ENCODE measurements around the gene SERPINB10. TPM values are rescaled to one million over a fixed set of nuclear protein-coding genes. Genes with fewer than 3 reads are reported as not detected.
A peak's percentile ranks its signal among the peaks of the same experiment; 100 is the strongest.

Gene SERPINB10
- total RNA-seq, 2 donors from 2014 or later = 0.47 TPM; not detected in 1

DNA sequence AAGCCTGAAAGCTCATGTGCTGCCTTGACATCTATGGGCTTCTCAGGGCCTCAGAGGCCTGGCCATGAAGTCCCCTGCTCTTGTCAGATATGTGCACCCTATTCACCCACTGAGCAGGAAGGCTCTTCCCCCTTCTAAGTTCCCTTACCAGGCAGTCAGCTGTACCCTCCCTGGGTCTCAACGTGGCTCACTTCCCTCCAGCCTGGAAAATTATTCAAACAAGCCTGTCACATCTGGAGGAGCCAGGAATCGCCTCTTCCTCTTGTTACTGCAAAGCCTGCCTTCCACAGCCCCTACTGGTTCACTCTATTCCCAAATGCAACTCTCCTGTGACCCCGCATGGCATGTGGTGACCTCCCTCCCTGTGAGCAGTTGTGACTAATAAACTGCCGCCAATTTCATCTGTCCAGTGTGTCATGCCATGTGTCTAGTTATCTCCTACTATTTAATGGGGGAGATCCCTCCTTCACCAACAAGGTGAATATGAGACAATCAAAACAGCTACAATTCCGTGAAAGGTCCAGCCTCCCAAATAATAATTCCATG lies 53.8 kb downstream of the SERPINB10 start:
- Histone ChIP-seq H3K36me3 (no peaks in the 10 kb centered on the region), H3K27me3 (no peaks in the 10 kb centered on the region), H3K4me3 (no peak overlapping the region), H3K4me1 (no peaks in the 10 kb centered on the region), H3K27ac (no peak overlapping the region), H3K9me3 (no peaks in the 10 kb centered on the region)
- DNase-seq (ENCODE audit: low spot score) = no peak
- TF ChIP-seq, protein P1, sequence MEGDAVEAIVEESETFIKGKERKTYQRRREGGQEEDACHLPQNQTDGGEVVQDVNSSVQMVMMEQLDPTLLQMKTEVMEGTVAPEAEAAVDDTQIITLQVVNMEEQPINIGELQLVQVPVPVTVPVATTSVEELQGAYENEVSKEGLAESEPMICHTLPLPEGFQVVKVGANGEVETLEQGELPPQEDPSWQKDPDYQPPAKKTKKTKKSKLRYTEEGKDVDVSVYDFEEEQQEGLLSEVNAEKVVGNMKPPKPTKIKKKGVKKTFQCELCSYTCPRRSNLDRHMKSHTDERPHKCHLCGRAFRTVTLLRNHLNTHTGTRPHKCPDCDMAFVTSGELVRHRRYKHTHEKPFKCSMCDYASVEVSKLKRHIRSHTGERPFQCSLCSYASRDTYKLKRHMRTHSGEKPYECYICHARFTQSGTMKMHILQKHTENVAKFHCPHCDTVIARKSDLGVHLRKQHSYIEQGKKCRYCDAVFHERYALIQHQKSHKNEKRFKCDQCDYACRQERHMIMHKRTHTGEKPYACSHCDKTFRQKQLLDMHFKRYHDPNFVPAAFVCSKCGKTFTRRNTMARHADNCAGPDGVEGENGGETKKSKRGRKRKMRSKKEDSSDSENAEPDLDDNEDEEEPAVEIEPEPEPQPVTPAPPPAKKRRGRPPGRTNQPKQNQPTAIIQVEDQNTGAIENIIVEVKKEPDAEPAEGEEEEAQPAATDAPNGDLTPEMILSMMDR (IDR thresholded peaks at IDR 0.05) = no peak

DNA sequence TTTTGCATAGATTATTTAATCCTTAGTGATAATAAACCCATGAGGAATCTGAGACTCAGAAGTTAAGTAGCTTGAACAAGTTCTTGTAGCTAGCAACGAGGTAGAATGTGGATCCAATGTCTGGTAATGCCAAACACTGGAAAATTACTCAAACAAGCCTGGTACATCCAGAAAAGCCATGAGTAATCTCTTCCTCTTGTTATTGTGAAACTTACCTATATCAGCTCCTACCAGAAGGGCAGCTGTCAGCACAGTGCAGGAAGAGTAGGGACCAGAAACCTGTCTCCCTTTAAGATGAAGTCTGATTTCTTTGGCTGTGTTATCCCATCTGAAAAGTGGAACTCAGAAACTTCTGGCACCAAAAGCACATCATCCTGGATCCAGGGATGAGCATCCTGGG lies 54.4 kb downstream of the SERPINB10 start:
- H3K27me3 ChIP-seq = no peaks in the 10 kb centered on the region
- no peak overlapping the region for H3K27ac ChIP-seq
- TF ChIP-seq, protein P1 (IDR thresholded peaks at IDR 0.05) = no peak
- H3K36me3 ChIP-seq = no peaks in the 10 kb centered on the region
- H3K4me1 ChIP-seq = no peaks in the 10 kb centered on the region
- no peak for DNase-seq (ENCODE audit: low spot score)
- H3K4me3 ChIP-seq = no peak overlapping the region
- H3K9me3 ChIP-seq = no peaks in the 10 kb centered on the region

DNA sequence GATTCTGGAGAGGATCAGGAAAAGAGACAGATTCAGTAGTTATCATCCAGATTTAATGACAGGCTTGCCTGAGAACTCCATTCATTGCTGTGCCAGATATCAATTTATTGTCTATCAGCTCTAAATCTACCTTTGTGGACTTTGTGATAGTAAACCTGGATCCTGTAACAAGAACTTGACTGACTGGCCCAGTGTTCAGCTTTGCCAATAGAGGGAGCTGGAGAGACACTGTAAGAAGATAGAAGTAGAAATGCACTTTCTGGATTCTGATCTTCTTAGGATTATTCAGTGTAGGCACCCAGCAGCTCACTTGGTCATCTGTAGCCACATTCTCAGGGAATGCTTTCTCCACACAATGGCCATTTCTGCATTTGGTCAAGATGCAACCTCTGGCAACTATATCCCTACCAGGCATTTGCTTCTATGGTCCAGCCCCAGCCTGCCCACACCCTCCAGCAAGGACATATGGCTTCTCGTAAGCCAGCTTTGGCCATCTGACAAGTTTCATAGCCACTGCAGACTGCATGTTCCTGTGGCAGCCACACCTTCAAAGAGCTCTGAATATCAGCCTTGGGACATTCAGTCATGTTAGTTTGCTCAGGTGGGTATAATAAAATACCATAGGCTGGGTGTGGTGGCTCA lies 56.0 kb downstream of the SERPINB10 start:
- no peaks in the 10 kb centered on the region for H3K4me1 ChIP-seq
- H3K27ac ChIP-seq = no peak overlapping the region
- no peak for DNase-seq (ENCODE audit: low spot score)

DNA sequence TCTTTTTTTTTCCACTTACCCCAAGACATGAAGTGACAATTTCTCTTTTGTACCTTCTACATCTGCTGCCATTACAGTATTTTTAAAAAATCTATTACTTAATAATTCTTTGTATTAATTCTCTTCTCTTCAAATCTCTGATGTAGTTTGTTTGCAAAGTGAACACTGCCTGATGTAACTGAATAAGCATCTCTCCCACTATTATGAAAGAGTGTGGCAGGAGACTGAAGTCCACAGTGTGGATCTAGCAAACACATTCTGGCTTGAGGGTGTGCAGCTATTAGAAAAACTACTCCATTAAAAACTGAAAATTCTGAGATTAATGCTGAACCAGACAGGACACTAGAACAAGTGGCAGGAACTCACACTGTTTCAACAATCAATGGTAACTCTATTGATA lies 57.1 kb downstream of the SERPINB10 start:
- H3K27me3 ChIP-seq = no peaks in the 10 kb centered on the region
- no peaks in the 10 kb centered on the region for H3K9me3 ChIP-seq
- TF ChIP-seq, protein P1 (IDR thresholded peaks at IDR 0.05) = no peak
- H3K36me3 ChIP-seq = no peaks in the 10 kb centered on the region
- no peak for DNase-seq (ENCODE audit: low spot score)
- H3K4me3 ChIP-seq = no peak overlapping the region
- H3K4me1 ChIP-seq = peaks cover 0 to 7% of the 10 kb centered on the region in 2 donors
- H3K27ac ChIP-seq = no peak overlapping the region

More for the DNA sequence above, 56.0 kb downstream of the SERPINB10 start:
- Histone ChIP-seq H3K27me3 (no peaks in the 10 kb centered on the region), H3K36me3 (no peaks in the 10 kb centered on the region), H3K9me3 (no peaks in the 10 kb centered on the region), H3K4me3 (no peak overlapping the region)
- TF ChIP-seq, protein P1 (IDR thresholded peaks at IDR 0.05) = peak; percentile 66 to 85

DNA sequence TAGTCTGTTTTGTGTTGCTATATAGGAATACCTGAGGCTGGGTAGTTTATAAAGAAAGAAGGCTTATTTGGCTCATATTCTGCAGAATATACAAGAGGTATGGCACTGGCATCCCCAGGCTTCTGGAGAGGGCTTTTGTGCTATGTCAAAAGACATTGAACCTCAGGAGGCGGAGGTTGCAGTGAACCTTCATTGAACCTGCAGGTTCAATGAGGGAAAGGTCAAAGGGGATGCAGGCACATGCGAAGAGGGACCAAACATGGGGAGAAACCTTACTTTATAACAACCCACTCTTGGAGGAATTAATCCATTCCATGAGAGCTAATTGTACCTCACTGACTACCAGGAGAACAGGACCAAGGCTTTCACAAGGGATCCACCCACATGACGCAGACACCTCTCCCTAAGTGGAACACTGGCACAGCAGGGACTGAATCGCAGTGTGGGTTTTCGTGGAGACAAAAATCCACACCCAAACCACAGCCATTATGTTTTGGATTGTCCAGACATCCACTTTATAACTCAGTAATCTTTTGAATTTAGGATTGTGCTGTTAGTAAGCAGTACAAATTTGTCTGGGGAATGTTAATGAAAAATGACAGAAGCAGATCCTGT lies 58.1 kb downstream of the SERPINB10 start:
- Histone ChIP-seq H3K4me3 (no peak overlapping the region), H3K27me3 (no peaks in the 10 kb centered on the region), H3K4me1 (peaks cover 0 to 7% of the 10 kb centered on the region in 2 donors), H3K9me3 (no peaks in the 10 kb centered on the region), H3K36me3 (no peaks in the 10 kb centered on the region), H3K27ac (no peak overlapping the region)
- DNase-seq (ENCODE audit: low spot score) = no peak
- TF ChIP-seq, protein P1 (IDR thresholded peaks at IDR 0.05) = no peak
